ENCODE measurements around the gene DSCAML1.
A peak's percentile ranks its signal among the peaks of the same experiment; 100 is the strongest.

Gene DSCAML1

GRCh38 chr11:117840881-117841550 is 44.0 kb upstream of the DSCAML1 start:
- Histone ChIP-seq H3K27ac (no peak overlapping the region), H3K4me1 (peaks cover 0 to 3% (median 0%) of the 10 kb centered on the region in 4 donors), H3K27me3 (peaks cover 0 to 15% of the 10 kb centered on the region in 2 donors), H3K36me3 (peaks cover 0 to 5% (median 0%) of the 10 kb centered on the region in 3 donors), H3K9me3 (no peaks in the 10 kb centered on the region), H3K4me3 (no peak overlapping the region)
- DNase-seq: peak in 1 of 2 donors; percentile 42
- intact Hi-C loops (cut with DNase I; ENCODE audit: low total_unique reads): loop anchor here (5.0 kb wide), 2 partner anchors 106 to 211 kb away; no protein-coding TSS in a partner anchor
- TF ChIP-seq CTCF (IDR thresholded peaks at IDR 0.05): no peak

GRCh38 chr11:117839936-117840813 is 43.2 kb upstream of the DSCAML1 start:
- DNase-seq: peak in 1 of 2 donors; percentile 35
- Histone ChIP-seq H3K4me1 (peaks cover 0 to 3% (median 0%) of the 10 kb centered on the region in 4 donors), H3K27me3 (peaks cover 0 to 15% of the 10 kb centered on the region in 2 donors), H3K27ac (no peak overlapping the region), H3K9me3 (no peaks in the 10 kb centered on the region), H3K36me3 (peaks cover 0 to 5% (median 0%) of the 10 kb centered on the region in 3 donors), H3K4me3 (no peak overlapping the region)
- intact Hi-C loops (cut with DNase I; ENCODE audit: low total_unique reads): loop anchor here (5.0 kb wide), 2 partner anchors 107 to 212 kb away; no protein-coding TSS in a partner anchor
- no peak for TF ChIP-seq CTCF (IDR thresholded peaks at IDR 0.05)

GRCh38 chr11:117839380-117839881 is 42.4 kb upstream of the DSCAML1 start:
- Histone ChIP-seq H3K27me3 (peaks cover 0 to 17% of the 10 kb centered on the region in 2 donors), H3K4me1 (peaks cover 0 to 3% (median 0%) of the 10 kb centered on the region in 4 donors), H3K36me3 (peaks cover 0 to 5% (median 0%) of the 10 kb centered on the region in 3 donors), H3K9me3 (no peaks in the 10 kb centered on the region), H3K4me3 (no peak overlapping the region), H3K27ac (no peak overlapping the region)
- no peak for TF ChIP-seq CTCF (IDR thresholded peaks at IDR 0.05)
- intact Hi-C loops (cut with DNase I; ENCODE audit: low total_unique reads): no loop called here
- DNase-seq: peak in 1 of 2 donors; percentile 12

- peaks cover 0 to 18% of the 10 kb centered on the region in 2 donors for H3K27me3 ChIP-seq
- TF ChIP-seq CTCF (IDR thresholded peaks at IDR 0.05): no peak
- H3K36me3 ChIP-seq: peaks cover 0 to 5% (median 0%) of the 10 kb centered on the region in 3 donors
- intact Hi-C loops (cut with DNase I; ENCODE audit: low total_unique reads): no loop called here
- no peak overlapping the region for H3K4me3 ChIP-seq
- no peaks in the 10 kb centered on the region for H3K9me3 ChIP-seq
- H3K4me1 ChIP-seq: peaks cover 0 to 2% (median 0%) of the 10 kb centered on the region in 4 donors
- DNase-seq: no peak
- no peak overlapping the region for H3K27ac ChIP-seq
These were observed 41.9 kb upstream of the DSCAML1 start for GRCh38 chr11:117838901-117839300.

GRCh38 chr11:117837791-117838190 is 40.8 kb upstream of the DSCAML1 start:
- intact Hi-C loops (cut with DNase I; ENCODE audit: low total_unique reads): no loop called here
- Histone ChIP-seq H3K27ac (no peak overlapping the region), H3K4me3 (no peak overlapping the region), H3K9me3 (no peaks in the 10 kb centered on the region), H3K4me1 (peaks cover 0 to 2% (median 0%) of the 10 kb centered on the region in 4 donors), H3K27me3 (peaks cover 0 to 24% of the 10 kb centered on the region in 2 donors), H3K36me3 (peaks cover 0 to 5% (median 0%) of the 10 kb centered on the region in 3 donors)
- TF ChIP-seq CTCF (IDR thresholded peaks at IDR 0.05): no peak
- DNase-seq: no peak
